Prostate gland (tissue), 2 donors: ENCODE data around the gene TMEM87A. TPM values are rescaled to one million over a fixed set of nuclear protein-coding genes. Genes with fewer than 3 reads are reported as not detected.

Source experiments
- DNase-seq: peaks from one replicate; pipeline ENCODE4 v3.0.0-alpha.2; 2019; ENCODE audit warnings: low spot score
- H3K27ac ChIP-seq, 2 donors: fragments of 200-600 bp; sonication (generic); 2 replicates each; pipeline ENCODE4 v1.5.1; 2017 to 2019
- H3K27me3 ChIP-seq: fragments of 200-600 bp; sonication (generic); replicated peaks from 2 replicates; pipeline ENCODE4 v1.5.1; 2019; ENCODE audit not compliant: insufficient read depth
- H3K36me3 ChIP-seq, 2 donors: fragments of 200-600 bp; sonication (generic); 1 replicate in 1 of 2; 2 replicates in 1 of 2; pipeline versions ENCODE4 v1.5.1 to v1.8.1; 2017 to 2019
- H3K4me1 ChIP-seq: fragments of 200-600 bp; sonication (generic); replicated peaks from 2 replicates; pipeline ENCODE4 v1.5.1; 2019
- H3K4me3 ChIP-seq, 2 donors: fragments of 200-600 bp; sonication (generic); 2 replicates each; pipeline ENCODE4 v1.5.1; 2017 to 2019
- H3K9me3 ChIP-seq: fragments of 200-600 bp; sonication (generic); 2 replicates; pipeline ENCODE4 v1.5.1; 2017
- CTCF ChIP-seq, 4 experiments: fragments of 200-600 bp in 2 of 4; fragments of 450-650 bp in 2 of 4; sonication (generic) in 2 of 4; IDR thresholded peaks; 1 replicate in 3 of 4; 2 replicates in 1 of 4; pipeline ENCODE4 v1.5.1; 2016 to 2019; ENCODE audit warnings: antibody characterized with exemption in 4 of 4, mild to moderate bottlenecking in 2 of 4, moderate library complexity in 2 of 4
- POLR2A ChIP-seq: fragments of 450-650 bp; IDR thresholded peaks from one replicate; pipeline ENCODE4 v1.6.1; 2016; ENCODE audit warnings: antibody characterized with exemption, mild to moderate bottlenecking
- POLR2AphosphoS5 ChIP-seq: sonication (generic); formaldehyde crosslinking; IDR thresholded peaks from one replicate; pipeline ENCODE4 v1.6.1; 2017; ENCODE audit warnings: antibody characterized with exemption
- WGBS: methylation state at CpG from one replicate; pipeline ENCODE4 v1.1.5; 2018; 5-methylcytosine and 5-hydroxymethylcytosine counted together
- intact Hi-C: fragments of 100-400 bp; cut with DNase I; formaldehyde crosslinking; loops from one replicate; pipeline ENCODE4 v1.14.2; 2022
- total RNA-seq, 2 donors: library from RNA; depleted of rRNA; stranded (reverse); fragments of >200 nt; gene quantifications; one replicate each; pipeline ENCODE4 v1.1.0, GENCODE V29; 2016

The TMEM87A gene
- total RNA-seq, 2 donors from 2014 or later: 88.6 to 130 TPM

GRCh38 chr15:42171795-42172194 lies 101.4 kb downstream of the TMEM87A start:
- H3K27me3 ChIP-seq: no peaks in the 10 kb centered on the region
- WGBS: 100% methylated on average over 1 of the region's 1 CpG
- DNase-seq: no peak
- TF ChIP-seq POLR2AphosphoS5 (no peak), POLR2A (no peak), CTCF (IDR thresholded peaks at IDR 0.05) (no peak)
- H3K9me3 ChIP-seq: no peaks in the 10 kb centered on the region
- no peak overlapping the region for H3K4me3 ChIP-seq
- H3K27ac ChIP-seq: no peak overlapping the region
- intact Hi-C loops: no loop called here
- H3K36me3 ChIP-seq: peaks cover 3 to 7% of the 10 kb centered on the region in 2 donors
- H3K4me1 ChIP-seq: no peaks in the 10 kb centered on the region

GRCh38 chr15:42171122-42171521 lies 102.1 kb downstream of the TMEM87A start:
- intact Hi-C loops: no loop called here
- Histone ChIP-seq H3K36me3 (peaks cover 9 to 14% of the 10 kb centered on the region in 2 donors), H3K27ac (no peak overlapping the region), H3K27me3 (no peaks in the 10 kb centered on the region), H3K9me3 (no peaks in the 10 kb centered on the region), H3K4me3 (no peak overlapping the region), H3K4me1 (no peaks in the 10 kb centered on the region)
- no peak for TF ChIP-seq CTCF (IDR thresholded peaks at IDR 0.05)
- TF ChIP-seq POLR2A: no peak
- TF ChIP-seq POLR2AphosphoS5: no peak
- whole genome bisulfite sequencing: 80% methylated on average over 1 of the region's 1 CpG
- DNase-seq: no peak

- Histone ChIP-seq H3K9me3 (no peaks in the 10 kb centered on the region), H3K27me3 (no peaks in the 10 kb centered on the region), H3K4me1 (no peaks in the 10 kb centered on the region), H3K27ac (no peak overlapping the region), H3K4me3 (no peak overlapping the region), H3K36me3 (peaks cover 25 to 36% of the 10 kb centered on the region in 2 donors)
- intact Hi-C loops: no loop called here
- WGBS: 93% methylated on average over 13 of the region's 13 CpGs
- no peak for TF ChIP-seq POLR2A
- no peak for TF ChIP-seq POLR2AphosphoS5
- no peak for TF ChIP-seq CTCF (IDR thresholded peaks at IDR 0.05)
- DNase-seq: no peak
Measured at GRCh38 chr15:42166225-42166940, 106.8 kb downstream of the TMEM87A start.

GRCh38 chr15:42165106-42165505 lies 108.1 kb downstream of the TMEM87A start:
- no peak overlapping the region for H3K27ac ChIP-seq
- no peaks in the 10 kb centered on the region for H3K9me3 ChIP-seq
- TF ChIP-seq CTCF (IDR thresholded peaks at IDR 0.05): no peak
- no peak for TF ChIP-seq POLR2AphosphoS5
- TF ChIP-seq POLR2A: no peak
- peaks cover 27 to 44% of the 10 kb centered on the region in 2 donors for H3K36me3 ChIP-seq
- WGBS: 91% methylated on average over 6 of the region's 6 CpGs
- no peaks in the 10 kb centered on the region for H3K4me1 ChIP-seq
- no peak overlapping the region for H3K4me3 ChIP-seq
- DNase-seq: no peak
- H3K27me3 ChIP-seq: no peaks in the 10 kb centered on the region
- intact Hi-C loops: no loop called here

- DNase-seq: no peak
Measured at GRCh38 chr15:42163947-42164550, 109.2 kb downstream of the TMEM87A start.

More at GRCh38 chr15:42163947-42164550, 109.2 kb downstream of the TMEM87A start:
- Histone ChIP-seq H3K9me3 (no peaks in the 10 kb centered on the region), H3K27ac (no peak overlapping the region), H3K4me1 (no peaks in the 10 kb centered on the region), H3K4me3 (no peak overlapping the region), H3K36me3 (peaks cover 27 to 44% of the 10 kb centered on the region in 2 donors), H3K27me3 (no peaks in the 10 kb centered on the region)
- no peak for TF ChIP-seq POLR2A
- no peak for TF ChIP-seq POLR2AphosphoS5
- TF ChIP-seq CTCF (IDR thresholded peaks at IDR 0.05): no peak
- intact Hi-C loops: no loop called here
- 28% methylated on average over 4 of the region's 4 CpGs for WGBS
